SK-MEL-5 (cell line): ENCODE results near the gene ATG9B. TPM values are rescaled to one million over a fixed set of nuclear protein-coding genes. Genes with fewer than 3 reads are reported as not detected.

Source experiments
- DNase-seq: peaks from one replicate; pipeline ENCODE4 v3.0.0-alpha.2; 2016; ENCODE audit warnings: low read depth, low spot score
- in situ Hi-C: cut with HindIII; loops from 2 replicates; pipeline ENCODE4 v1.10.0; 2016; ENCODE audit warnings: low sequenced_read_pairs, high pct_unique_total_duplicates, low pct_unique_long_range_greater_than_20kb
- total RNA-seq: library from RNA; depleted of rRNA; stranded (reverse); fragments of >200 nt; shearing (Covaris generic); gene quantifications from 2 replicates; pipeline ENCODE4 v1.2.3, GENCODE V29; 2014; rRNA removed

ATG9B gene
- total RNA-seq, 1 experiment from 2014 or later, result 0.13 TPM

GRCh38 chr7:150967349-150967748 lies 56.9 kb downstream of the ATG9B start:
- DNase-seq, result no peak
- in situ Hi-C loops, result no loop called here

GRCh38 chr7:150966002-150966401 lies 58.3 kb downstream of the ATG9B start:
- DNase-seq, result peak; percentile 48
- in situ Hi-C loops, result no loop called here

- DNase-seq, result no peak
- in situ Hi-C loops, result no loop called here
These were observed 58.9 kb downstream of the ATG9B start for GRCh38 chr7:150965273-150965830.

Other genes starting within 250 kb of the ATG9B start
- 0.63 and 1.4 TPM in 2 replicates for gene TMEM176B, start 224.1 kb downstream of the ATG9B start, total RNA-seq
- not detected in 2 replicates for gene TMEM176A, start 223.7 kb downstream of the ATG9B start, total RNA-seq
- 0.05 and 0.21 TPM in 2 replicates for gene AOC1, start 172.0 kb downstream of the ATG9B start, total RNA-seq
- gene KCNH2, start 46.2 kb downstream of the ATG9B start, total RNA-seq, result 0.05 and 0.37 TPM in 2 replicates
- 0.03 TPM in 1 of 2 replicates, not detected in the other for gene NOS3, start 33.5 kb downstream of the ATG9B start, total RNA-seq
- gene ABCB8, start 4.0 kb upstream of the ATG9B start, total RNA-seq, result 47.9 and 55.7 TPM in 2 replicates
- gene ASIC3, start 24.0 kb upstream of the ATG9B start, total RNA-seq, result 0.42 and 0.93 TPM in 2 replicates
- 80.8 TPM in 2 replicates for gene CDK5, start 33.4 kb upstream of the ATG9B start, total RNA-seq
- gene SLC4A2, start 35.1 kb upstream of the ATG9B start, total RNA-seq, result 286 and 311 TPM in 2 replicates
- 113 and 130 TPM in 2 replicates for gene FASTK, start 56.3 kb upstream of the ATG9B start, total RNA-seq
- gene TMUB1, start 59.0 kb upstream of the ATG9B start, total RNA-seq, result 38.5 and 38.9 TPM in 2 replicates
- 79.6 and 84.4 TPM in 2 replicates for gene AGAP3, start 62.0 kb upstream of the ATG9B start, total RNA-seq
- gene GBX1, start 143.2 kb upstream of the ATG9B start, total RNA-seq, result not detected in 2 replicates
- not detected in 2 replicates for gene ASB10, start 162.8 kb upstream of the ATG9B start, total RNA-seq
- gene H2BK1, start 186.0 kb upstream of the ATG9B start, total RNA-seq, result not detected in 2 replicates
- gene ABCF2, start 202.7 kb upstream of the ATG9B start, total RNA-seq, result 93.5 and 94.6 TPM in 2 replicates
- 44.0 and 45.7 TPM in 2 replicates for gene CHPF2, start 208.0 kb upstream of the ATG9B start, total RNA-seq
- 22.9 and 24.3 TPM in 2 replicates for gene SMARCD3, start 224.2 kb upstream of the ATG9B start, total RNA-seq